Stimulated activated memory B cell treated with anti-CD40 and anti-IgM and Interleukin-4, amounts not matched to agents 10 μg/mL and 1 μg/mL and 100 μg/mL, for 72 hours (primary cell): ENCODE measurements around the gene NRG3.

Experiments used
- ATAC-seq: fragments of 150-1000 bp; cut with Tn5 transposase; 2 replicates; pipeline ENCODE4 v1.10.0; 2021
- H3K27ac Mint-ChIP-seq: one replicate; pipeline ENCODE4 v1.8.0; 2022; ENCODE audit warnings: mild to moderate bottlenecking, mixed read lengths
- H3K27me3 Mint-ChIP-seq: one replicate; pipeline ENCODE4 v1.8.0; 2022; ENCODE audit warnings: mixed read lengths
- H3K36me3 Mint-ChIP-seq: one replicate; pipeline ENCODE4 v1.8.0; 2022; ENCODE audit warnings: mixed read lengths
- H3K4me1 Mint-ChIP-seq: one replicate; pipeline ENCODE4 v1.8.0; 2022; ENCODE audit warnings: mixed read lengths
- H3K4me3 Mint-ChIP-seq: one replicate; pipeline ENCODE4 v1.8.0; 2022; ENCODE audit warnings: mild to moderate bottlenecking, moderate library complexity, mixed read lengths
- H3K9me3 Mint-ChIP-seq: one replicate; pipeline ENCODE4 v1.8.0; 2022; ENCODE audit warnings: mixed read lengths

The NRG3 gene

GRCh38 chr10:82796510-82796909 is 921.5 kb downstream of the NRG3 start:
- no peak overlapping the region for H3K27ac Mint-ChIP-seq
- H3K4me1 Mint-ChIP-seq = no peaks in the 10 kb centered on the region
- no peak overlapping the region for H3K4me3 Mint-ChIP-seq
- H3K36me3 Mint-ChIP-seq = no peaks in the 10 kb centered on the region
- H3K9me3 Mint-ChIP-seq = no peaks in the 10 kb centered on the region
- H3K27me3 Mint-ChIP-seq = no peaks in the 10 kb centered on the region
- ATAC-seq = no peak

GRCh38 chr10:82801289-82801688 is 926.3 kb downstream of the NRG3 start:
- H3K9me3 Mint-ChIP-seq = peaks cover 2% of the 10 kb centered on the region
- no peaks in the 10 kb centered on the region for H3K27me3 Mint-ChIP-seq
- no peak overlapping the region for H3K27ac Mint-ChIP-seq
- H3K4me3 Mint-ChIP-seq = no peak overlapping the region
- H3K4me1 Mint-ChIP-seq = no peaks in the 10 kb centered on the region
- no peaks in the 10 kb centered on the region for H3K36me3 Mint-ChIP-seq
- ATAC-seq = no peak

DNA sequence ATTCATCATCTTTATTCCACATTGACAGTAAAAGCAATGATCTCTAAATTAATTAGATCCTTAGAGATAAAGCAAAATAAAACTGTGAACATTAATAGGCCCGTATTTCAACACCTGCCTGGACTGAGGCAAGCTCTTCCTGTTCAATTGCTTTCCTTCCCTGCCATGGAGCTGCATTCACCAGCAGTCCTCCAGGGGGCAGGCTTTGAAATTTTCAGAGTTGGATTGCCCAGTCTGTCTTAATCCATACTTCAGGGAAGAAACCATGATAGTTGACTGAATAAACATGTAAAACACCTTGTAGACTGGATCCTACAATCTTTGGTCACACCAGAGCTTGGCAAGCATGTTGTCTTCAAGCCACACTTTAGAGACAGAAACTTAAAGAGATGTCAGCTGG is 936.6 kb downstream of the NRG3 start:
- no peak overlapping the region for H3K4me3 Mint-ChIP-seq
- no peaks in the 10 kb centered on the region for H3K4me1 Mint-ChIP-seq
- peaks cover 5% of the 10 kb centered on the region for H3K9me3 Mint-ChIP-seq
- no peaks in the 10 kb centered on the region for H3K27me3 Mint-ChIP-seq
- H3K27ac Mint-ChIP-seq = no peak overlapping the region
- no peak for ATAC-seq
- no peaks in the 10 kb centered on the region for H3K36me3 Mint-ChIP-seq

DNA sequence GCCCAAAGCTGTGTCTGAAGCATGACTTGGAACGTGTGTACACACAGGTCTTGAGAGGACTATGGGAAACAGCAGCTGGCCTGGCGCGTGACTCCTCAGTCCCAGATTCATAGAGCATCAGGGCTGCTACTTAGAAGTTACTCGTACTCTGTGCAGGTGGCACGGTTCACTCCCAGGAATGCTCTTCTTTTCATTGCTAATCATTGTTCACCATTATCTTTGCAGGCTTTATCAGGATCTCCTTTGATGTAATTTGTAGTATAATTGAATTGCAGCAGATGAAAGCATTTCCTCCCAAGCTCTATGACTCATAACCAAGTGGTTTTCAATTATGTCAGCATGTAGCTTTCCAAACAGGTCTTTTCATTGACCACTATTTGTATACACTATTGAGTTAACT is 938.9 kb downstream of the NRG3 start:
- no peak for ATAC-seq
- Mint-ChIP-seq H3K27ac (no peak overlapping the region), H3K36me3 (no peaks in the 10 kb centered on the region), H3K27me3 (no peaks in the 10 kb centered on the region), H3K9me3 (peaks cover 3% of the 10 kb centered on the region), H3K4me1 (no peaks in the 10 kb centered on the region), H3K4me3 (no peak overlapping the region)

GRCh38 chr10:82814635-82815034 is 939.6 kb downstream of the NRG3 start:
- Mint-ChIP-seq H3K36me3 (no peaks in the 10 kb centered on the region), H3K4me3 (no peak overlapping the region), H3K4me1 (no peaks in the 10 kb centered on the region), H3K27ac (no peak overlapping the region), H3K9me3 (peaks cover 3% of the 10 kb centered on the region), H3K27me3 (no peaks in the 10 kb centered on the region)
- no peak for ATAC-seq

- H3K9me3 Mint-ChIP-seq = peaks cover 3% of the 10 kb centered on the region
- no peaks in the 10 kb centered on the region for H3K27me3 Mint-ChIP-seq
- H3K36me3 Mint-ChIP-seq = no peaks in the 10 kb centered on the region
- no peaks in the 10 kb centered on the region for H3K4me1 Mint-ChIP-seq
- no peak for ATAC-seq
- H3K27ac Mint-ChIP-seq = no peak overlapping the region
- no peak overlapping the region for H3K4me3 Mint-ChIP-seq
Observed at GRCh38 chr10:82815680-82816079, 940.7 kb downstream of the NRG3 start.

- Mint-ChIP-seq H3K9me3 (peaks cover 3% of the 10 kb centered on the region), H3K27ac (no peak overlapping the region), H3K4me3 (no peak overlapping the region), H3K4me1 (no peaks in the 10 kb centered on the region), H3K36me3 (no peaks in the 10 kb centered on the region), H3K27me3 (no peaks in the 10 kb centered on the region)
- no peak for ATAC-seq
Observed at GRCh38 chr10:82817676-82818422, 942.9 kb downstream of the NRG3 start.

- H3K27me3 Mint-ChIP-seq = no peaks in the 10 kb centered on the region
- H3K4me3 Mint-ChIP-seq = no peak overlapping the region
- no peaks in the 10 kb centered on the region for H3K9me3 Mint-ChIP-seq
- no peak for ATAC-seq
- H3K36me3 Mint-ChIP-seq = no peaks in the 10 kb centered on the region
- no peaks in the 10 kb centered on the region for H3K4me1 Mint-ChIP-seq
- no peak overlapping the region for H3K27ac Mint-ChIP-seq
Observed at GRCh38 chr10:82821043-82821442, 946.0 kb downstream of the NRG3 start.

DNA sequence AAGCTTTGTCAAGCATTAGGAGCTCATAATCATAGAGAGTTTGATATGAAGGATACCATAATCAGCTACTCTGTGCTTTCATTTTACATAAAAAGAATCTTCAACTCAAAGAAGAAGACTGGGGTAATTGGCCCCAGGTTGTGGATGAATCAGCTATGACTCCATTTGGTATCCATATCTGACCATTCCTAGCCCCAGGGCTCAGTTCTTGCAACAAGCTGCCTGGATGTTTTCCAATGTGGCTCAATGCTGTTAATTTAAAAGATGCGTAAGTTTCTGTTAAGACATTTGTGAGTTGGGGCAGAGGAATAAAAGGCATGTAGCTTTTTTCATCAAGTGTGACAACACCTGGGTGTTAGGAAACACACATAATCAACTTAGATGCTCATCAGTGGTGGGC is 951.1 kb downstream of the NRG3 start:
- Mint-ChIP-seq H3K27ac (no peak overlapping the region), H3K9me3 (no peaks in the 10 kb centered on the region), H3K4me3 (no peak overlapping the region), H3K36me3 (no peaks in the 10 kb centered on the region), H3K4me1 (no peaks in the 10 kb centered on the region), H3K27me3 (no peaks in the 10 kb centered on the region)
- ATAC-seq = no peak

DNA sequence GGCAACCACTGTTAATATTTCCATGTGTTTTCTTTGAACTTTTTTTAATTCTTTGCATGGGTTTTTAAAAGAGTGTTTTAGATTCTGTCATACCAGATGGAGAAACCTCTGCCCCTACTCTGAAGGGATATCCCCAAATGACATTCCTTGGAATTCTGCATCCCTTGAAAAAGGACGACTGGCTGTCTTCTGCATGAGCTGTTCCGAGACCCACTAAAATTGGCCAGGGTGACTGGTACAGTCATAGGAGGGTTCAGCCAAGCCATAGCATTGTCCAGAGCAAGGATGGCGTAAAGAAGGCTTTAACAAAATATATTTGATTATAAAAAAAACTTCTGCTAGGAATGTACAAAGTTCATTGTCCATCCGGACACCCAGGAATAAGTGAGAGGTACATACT is 952.9 kb downstream of the NRG3 start:
- Mint-ChIP-seq H3K27ac (no peak overlapping the region), H3K27me3 (no peaks in the 10 kb centered on the region), H3K4me3 (no peak overlapping the region), H3K36me3 (no peaks in the 10 kb centered on the region), H3K4me1 (no peaks in the 10 kb centered on the region), H3K9me3 (no peaks in the 10 kb centered on the region)
- no peak for ATAC-seq

DNA sequence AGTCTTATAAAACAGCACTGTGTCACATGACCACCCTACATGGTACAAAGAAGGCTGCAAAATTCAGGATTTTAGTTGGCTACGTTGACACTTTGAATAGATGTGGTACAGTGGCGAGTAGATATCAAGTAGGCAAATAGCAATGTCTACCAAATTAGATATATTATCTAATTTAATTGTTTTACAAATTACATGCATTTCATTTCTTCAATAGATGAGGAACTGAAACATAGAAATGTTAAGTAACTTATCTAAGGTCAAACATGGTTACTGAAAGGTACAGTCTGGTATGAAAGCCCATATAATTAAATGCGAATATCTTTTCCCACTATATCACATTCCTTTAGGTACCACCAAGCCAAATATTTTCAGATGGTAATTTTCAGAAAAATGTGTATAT is 972.2 kb downstream of the NRG3 start:
- peaks cover 10% of the 10 kb centered on the region for H3K9me3 Mint-ChIP-seq
- no peak overlapping the region for H3K4me3 Mint-ChIP-seq
- no peaks in the 10 kb centered on the region for H3K36me3 Mint-ChIP-seq
- ATAC-seq = no peak
- no peak overlapping the region for H3K27ac Mint-ChIP-seq
- no peaks in the 10 kb centered on the region for H3K27me3 Mint-ChIP-seq
- no peaks in the 10 kb centered on the region for H3K4me1 Mint-ChIP-seq

DNA sequence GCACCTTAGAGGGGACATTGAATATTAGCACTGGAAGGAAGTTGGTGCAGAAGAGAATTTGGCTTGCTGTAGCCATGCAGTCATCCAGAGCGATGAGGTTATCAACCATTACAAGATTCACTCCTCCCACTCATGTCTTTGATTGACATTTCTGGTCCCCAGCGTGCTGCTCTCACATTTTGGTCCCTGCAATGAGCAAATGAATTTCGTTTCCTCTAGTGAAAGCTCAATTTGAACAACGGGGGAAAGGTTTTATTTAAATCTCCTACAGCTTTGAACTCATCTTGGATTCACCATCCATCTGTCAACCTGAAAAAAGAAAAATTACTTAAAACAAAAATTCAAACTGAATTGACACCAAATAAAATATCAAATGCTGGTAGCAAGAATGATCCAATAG is 975.2 kb downstream of the NRG3 start:
- no peak overlapping the region for H3K4me3 Mint-ChIP-seq
- ATAC-seq = no peak
- no peaks in the 10 kb centered on the region for H3K27me3 Mint-ChIP-seq
- H3K27ac Mint-ChIP-seq = no peak overlapping the region
- no peaks in the 10 kb centered on the region for H3K4me1 Mint-ChIP-seq
- peaks cover 10% of the 10 kb centered on the region for H3K9me3 Mint-ChIP-seq
- no peaks in the 10 kb centered on the region for H3K36me3 Mint-ChIP-seq

- Mint-ChIP-seq H3K36me3 (no peaks in the 10 kb centered on the region), H3K4me1 (no peaks in the 10 kb centered on the region), H3K27ac (no peak overlapping the region)
Observed at GRCh38 chr10:82856957-82857613, 982.1 kb downstream of the NRG3 start.

GRCh38 chr10:82861889-82862288 is 986.9 kb downstream of the NRG3 start:
- Mint-ChIP-seq H3K4me1 (no peaks in the 10 kb centered on the region), H3K9me3 (peaks cover 10% of the 10 kb centered on the region), H3K27me3 (no peaks in the 10 kb centered on the region), H3K36me3 (no peaks in the 10 kb centered on the region), H3K27ac (no peak overlapping the region), H3K4me3 (no peak overlapping the region)
- no peak for ATAC-seq

More at GRCh38 chr10:82856957-82857613, 982.1 kb downstream of the NRG3 start:
- no peak for ATAC-seq
- Mint-ChIP-seq H3K4me3 (no peak overlapping the region), H3K9me3 (peaks cover 3% of the 10 kb centered on the region), H3K27me3 (no peaks in the 10 kb centered on the region)

DNA sequence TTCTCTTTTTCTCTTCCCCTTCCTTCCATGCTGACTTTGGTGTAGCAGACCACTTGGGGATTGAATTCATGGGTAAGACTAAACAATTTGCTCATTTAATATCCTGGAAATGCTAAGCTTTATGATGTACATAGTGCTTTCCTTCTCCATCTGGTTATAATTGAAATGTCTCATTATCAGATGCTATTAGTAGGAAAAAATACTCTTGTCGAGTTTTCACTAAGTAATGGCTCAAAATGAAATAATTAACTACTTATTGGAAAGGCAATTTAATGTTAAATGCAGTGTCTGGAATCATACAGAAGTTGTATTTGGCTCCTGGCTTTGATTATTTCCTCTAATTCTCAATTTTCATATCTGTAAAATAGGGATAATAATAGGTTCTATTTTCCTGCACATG is 990.4 kb downstream of the NRG3 start:
- ATAC-seq = no peak
- H3K4me1 Mint-ChIP-seq = no peaks in the 10 kb centered on the region
- no peak overlapping the region for H3K4me3 Mint-ChIP-seq
- H3K27me3 Mint-ChIP-seq = no peaks in the 10 kb centered on the region
- peaks cover 13% of the 10 kb centered on the region for H3K9me3 Mint-ChIP-seq
- H3K36me3 Mint-ChIP-seq = no peaks in the 10 kb centered on the region
- no peak overlapping the region for H3K27ac Mint-ChIP-seq

DNA sequence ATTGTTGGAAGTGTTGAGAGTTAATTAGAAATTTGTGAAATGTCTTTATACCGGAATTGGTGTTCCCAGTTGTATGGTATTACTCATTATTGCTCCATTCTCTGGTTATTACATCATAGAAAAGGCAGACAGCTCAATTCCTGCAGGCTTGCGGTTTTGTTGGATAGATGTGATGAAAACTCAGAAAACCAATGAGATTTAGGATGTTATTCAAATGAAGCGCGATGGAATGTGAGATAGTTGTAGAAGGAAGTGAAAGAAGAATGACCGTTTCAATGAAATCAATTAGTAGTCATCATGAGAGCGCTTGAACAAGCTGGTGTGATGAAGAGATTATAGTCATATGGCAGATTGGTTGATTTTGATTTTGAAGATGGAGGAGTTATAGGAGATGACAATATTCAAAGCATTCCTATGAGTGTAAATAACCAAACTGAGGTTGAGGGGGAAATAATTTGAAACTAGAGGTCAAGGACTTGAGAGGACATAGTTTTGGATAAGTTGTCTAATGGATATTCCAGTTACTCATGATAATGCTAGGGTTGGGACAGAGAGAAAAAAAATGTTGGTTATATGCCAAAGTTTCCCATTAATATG is 991.5 kb downstream of the NRG3 start:
- Mint-ChIP-seq H3K27ac (no peak overlapping the region), H3K36me3 (no peaks in the 10 kb centered on the region), H3K27me3 (no peaks in the 10 kb centered on the region), H3K4me3 (no peak overlapping the region), H3K4me1 (no peaks in the 10 kb centered on the region), H3K9me3 (peaks cover 10% of the 10 kb centered on the region)
- no peak for ATAC-seq
